Muscle layer of colon (tissue), 2 donors: ENCODE measurements around the gene PIGV.

ENCODE experiments used
- H3K27ac ChIP-seq: one replicate; pipeline ENCODE4 v1.7.0; 2013; ENCODE audit warnings: low read depth, mild to moderate bottlenecking, low read length, moderate library complexity
- H3K27me3 ChIP-seq, 2 donors: one replicate each; pipeline ENCODE4 v1.7.0; 2013; ENCODE audit warnings: low read length in 2 of 2, mild to moderate bottlenecking in 2 of 2; ENCODE audit not compliant: insufficient read depth in 2 of 2, control insufficient read depth in 1 of 2
- H3K36me3 ChIP-seq: one replicate; pipeline ENCODE4 v1.7.0; 2013; ENCODE audit warnings: mild to moderate bottlenecking, low read length; ENCODE audit not compliant: insufficient read depth
- H3K4me1 ChIP-seq: one replicate; pipeline ENCODE4 v1.7.0; 2013; ENCODE audit warnings: mild to moderate bottlenecking, low read length; ENCODE audit not compliant: insufficient read depth
- H3K4me3 ChIP-seq, 2 donors: one replicate each; pipeline ENCODE4 v1.7.0; 2013; ENCODE audit warnings: low read length in 2 of 2, low read depth in 1 of 2, mild to moderate bottlenecking in 1 of 2, moderate library complexity in 1 of 2
- H3K9ac ChIP-seq: one replicate; pipeline ENCODE4 v1.7.0; 2013; ENCODE audit warnings: low read length
- H3K9me3 ChIP-seq: one replicate; pipeline ENCODE4 v1.7.0; 2013; ENCODE audit warnings: mild to moderate bottlenecking, low read length
- donor health status: abdominal sarcoma.
- donor health status: Adenocarcinoma of cecum.

Gene PIGV

DNA sequence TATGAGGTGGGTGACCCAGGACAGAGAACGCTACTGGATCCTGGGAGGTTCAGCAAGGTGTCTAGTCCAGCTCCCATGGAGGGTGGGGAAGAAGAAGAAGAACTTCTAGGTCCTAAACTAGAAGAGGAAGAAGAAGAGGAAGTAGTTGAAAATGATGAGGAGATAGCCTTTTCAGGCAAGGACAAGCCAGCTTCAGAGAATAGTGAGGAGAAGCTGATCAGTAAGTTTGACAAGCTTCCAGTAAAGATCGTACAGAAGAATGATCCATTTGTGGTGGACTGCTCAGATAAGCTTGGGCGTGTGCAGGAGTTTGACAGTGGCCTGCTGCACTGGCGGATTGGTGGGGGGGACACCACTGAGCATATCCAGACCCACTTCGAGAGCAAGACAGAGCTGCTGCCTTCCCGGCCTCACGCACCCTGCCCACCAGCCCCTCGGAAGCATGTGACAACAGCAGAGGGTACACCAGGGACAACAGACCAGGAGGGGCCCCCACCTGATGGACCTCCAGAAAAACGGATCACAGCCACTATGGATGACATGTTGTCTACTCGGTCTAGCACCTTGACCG lies 8.6 kb upstream of the PIGV start:
- Histone ChIP-seq H3K4me3 (no peak overlapping the region), H3K9me3 (no peaks in the 10 kb centered on the region), H3K27me3 (no peaks in the 10 kb centered on the region), H3K9ac (no peak overlapping the region), H3K4me1 (peaks cover 29% of the 10 kb centered on the region), H3K36me3 (peaks cover 59% of the 10 kb centered on the region), H3K27ac (no peak overlapping the region)

DNA sequence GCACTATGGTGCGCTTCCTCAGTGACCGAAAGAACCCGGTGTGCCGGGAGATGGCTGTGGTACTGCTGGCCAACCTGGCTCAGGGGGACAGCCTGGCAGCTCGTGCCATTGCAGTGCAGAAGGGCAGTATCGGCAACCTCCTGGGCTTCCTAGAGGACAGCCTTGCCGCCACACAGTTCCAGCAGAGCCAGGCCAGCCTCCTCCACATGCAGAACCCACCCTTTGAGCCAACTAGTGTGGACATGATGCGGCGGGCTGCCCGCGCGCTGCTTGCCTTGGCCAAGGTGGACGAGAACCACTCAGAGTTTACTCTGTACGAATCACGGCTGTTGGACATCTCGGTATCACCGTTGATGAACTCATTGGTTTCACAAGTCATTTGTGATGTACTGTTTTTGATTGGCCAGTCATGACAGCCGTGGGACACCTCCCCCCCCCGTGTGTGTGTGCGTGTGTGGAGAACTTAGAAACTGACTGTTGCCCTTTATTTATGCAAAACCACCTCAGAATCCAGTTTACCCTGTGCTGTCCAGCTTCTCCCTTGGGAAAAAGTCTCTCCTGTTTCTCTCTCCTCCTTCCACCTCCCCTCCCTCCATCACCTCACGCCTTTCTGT lies 7.3 kb upstream of the PIGV start:
- H3K36me3 ChIP-seq: peaks cover 46% of the 10 kb centered on the region

DNA sequence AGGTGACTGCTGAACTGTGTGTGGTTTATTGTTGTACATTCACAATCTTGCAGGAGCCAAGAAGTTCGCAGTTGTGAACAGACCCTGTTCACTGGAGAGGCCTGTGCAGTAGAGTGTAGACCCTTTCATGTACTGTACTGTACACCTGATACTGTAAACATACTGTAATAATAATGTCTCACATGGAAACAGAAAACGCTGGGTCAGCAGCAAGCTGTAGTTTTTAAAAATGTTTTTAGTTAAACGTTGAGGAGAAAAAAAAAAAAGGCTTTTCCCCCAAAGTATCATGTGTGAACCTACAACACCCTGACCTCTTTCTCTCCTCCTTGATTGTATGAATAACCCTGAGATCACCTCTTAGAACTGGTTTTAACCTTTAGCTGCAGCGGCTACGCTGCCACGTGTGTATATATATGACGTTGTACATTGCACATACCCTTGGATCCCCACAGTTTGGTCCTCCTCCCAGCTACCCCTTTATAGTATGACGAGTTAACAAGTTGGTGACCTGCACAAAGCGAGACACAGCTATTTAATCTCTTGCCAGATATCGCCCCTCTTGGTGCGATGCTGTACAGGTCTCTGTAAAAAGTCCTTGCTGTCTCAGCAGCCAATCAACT lies 6.4 kb upstream of the PIGV start:
- no peak overlapping the region for H3K9ac ChIP-seq
- H3K4me1 ChIP-seq: peaks cover 42% of the 10 kb centered on the region
- H3K27me3 ChIP-seq: no peaks in the 10 kb centered on the region
- H3K4me3 ChIP-seq: no peak overlapping the region
- H3K9me3 ChIP-seq: no peaks in the 10 kb centered on the region
- H3K36me3 ChIP-seq: peaks cover 39% of the 10 kb centered on the region
- no peak overlapping the region for H3K27ac ChIP-seq

More for the DNA sequence above, 7.3 kb upstream of the PIGV start:
- Histone ChIP-seq H3K9ac (no peak overlapping the region), H3K4me1 (peaks cover 38% of the 10 kb centered on the region), H3K27ac (no peak overlapping the region), H3K9me3 (no peaks in the 10 kb centered on the region), H3K27me3 (no peaks in the 10 kb centered on the region), H3K4me3 (no peak overlapping the region)

DNA sequence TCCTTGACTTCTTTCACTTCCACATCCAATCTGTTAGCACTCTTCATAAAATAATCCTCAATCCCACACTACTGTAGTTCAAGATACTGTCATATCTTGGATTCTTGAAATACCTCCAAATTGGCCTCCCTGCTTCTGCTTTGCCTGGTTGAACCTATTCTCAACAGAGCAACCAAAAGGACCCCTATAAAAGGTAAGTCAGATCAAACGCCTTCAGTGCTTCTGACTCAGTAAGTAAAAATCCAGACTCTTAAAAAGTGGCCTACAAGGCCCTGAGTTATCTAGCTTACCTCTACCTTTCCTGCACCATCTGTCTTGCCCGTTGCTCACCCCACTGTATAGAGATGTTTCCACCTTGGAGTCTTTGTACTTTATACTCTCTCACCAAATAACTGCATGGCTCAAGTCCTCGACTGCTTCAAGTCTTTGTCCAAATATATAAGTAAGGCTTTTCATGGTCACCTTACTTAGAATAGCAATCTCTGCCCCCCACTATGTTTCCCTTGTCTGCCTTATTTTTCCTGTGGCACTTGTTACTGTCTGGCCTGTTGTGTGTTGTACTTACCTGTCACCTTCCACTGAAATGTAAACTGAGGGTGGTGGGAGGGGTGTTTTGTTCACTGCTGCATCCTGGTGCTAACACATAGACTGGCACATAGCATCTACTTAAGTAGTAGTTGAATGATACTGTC lies 5.1 kb upstream of the PIGV start:
- H3K9ac ChIP-seq: no peak overlapping the region
- H3K4me3 ChIP-seq: no peak overlapping the region
- H3K27ac ChIP-seq: no peak overlapping the region
- peaks cover 35% of the 10 kb centered on the region for H3K36me3 ChIP-seq
- no peaks in the 10 kb centered on the region for H3K9me3 ChIP-seq
- H3K4me1 ChIP-seq: peaks cover 52% of the 10 kb centered on the region
- H3K27me3 ChIP-seq: no peaks in the 10 kb centered on the region

DNA sequence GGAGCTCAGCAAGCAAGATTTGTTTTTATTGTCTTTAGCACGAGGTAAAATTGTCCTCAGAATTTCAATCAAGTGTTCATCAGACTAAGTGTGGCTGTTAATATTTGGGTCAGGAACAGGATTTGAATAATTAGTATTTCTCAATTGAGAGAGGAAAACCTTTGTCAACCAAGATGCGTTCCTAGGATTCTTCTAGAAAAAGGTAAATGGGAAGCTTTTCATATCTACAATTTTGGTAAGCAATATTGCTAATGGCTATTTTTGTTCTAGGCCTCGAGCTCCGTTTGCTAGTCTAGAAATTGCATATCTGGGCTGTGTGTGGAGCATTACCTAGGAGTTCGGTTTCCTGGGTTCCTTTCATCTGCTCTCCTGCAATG lies 4.1 kb upstream of the PIGV start:
- H3K9ac ChIP-seq: no peak overlapping the region
- peaks cover 28% of the 10 kb centered on the region for H3K36me3 ChIP-seq
- peak overlapping the region; percentile 10 for H3K27ac ChIP-seq
- peaks cover 54% of the 10 kb centered on the region for H3K4me1 ChIP-seq
- H3K27me3 ChIP-seq: no peaks in the 10 kb centered on the region
- no peaks in the 10 kb centered on the region for H3K9me3 ChIP-seq
- H3K4me3 ChIP-seq: no peak overlapping the region

DNA sequence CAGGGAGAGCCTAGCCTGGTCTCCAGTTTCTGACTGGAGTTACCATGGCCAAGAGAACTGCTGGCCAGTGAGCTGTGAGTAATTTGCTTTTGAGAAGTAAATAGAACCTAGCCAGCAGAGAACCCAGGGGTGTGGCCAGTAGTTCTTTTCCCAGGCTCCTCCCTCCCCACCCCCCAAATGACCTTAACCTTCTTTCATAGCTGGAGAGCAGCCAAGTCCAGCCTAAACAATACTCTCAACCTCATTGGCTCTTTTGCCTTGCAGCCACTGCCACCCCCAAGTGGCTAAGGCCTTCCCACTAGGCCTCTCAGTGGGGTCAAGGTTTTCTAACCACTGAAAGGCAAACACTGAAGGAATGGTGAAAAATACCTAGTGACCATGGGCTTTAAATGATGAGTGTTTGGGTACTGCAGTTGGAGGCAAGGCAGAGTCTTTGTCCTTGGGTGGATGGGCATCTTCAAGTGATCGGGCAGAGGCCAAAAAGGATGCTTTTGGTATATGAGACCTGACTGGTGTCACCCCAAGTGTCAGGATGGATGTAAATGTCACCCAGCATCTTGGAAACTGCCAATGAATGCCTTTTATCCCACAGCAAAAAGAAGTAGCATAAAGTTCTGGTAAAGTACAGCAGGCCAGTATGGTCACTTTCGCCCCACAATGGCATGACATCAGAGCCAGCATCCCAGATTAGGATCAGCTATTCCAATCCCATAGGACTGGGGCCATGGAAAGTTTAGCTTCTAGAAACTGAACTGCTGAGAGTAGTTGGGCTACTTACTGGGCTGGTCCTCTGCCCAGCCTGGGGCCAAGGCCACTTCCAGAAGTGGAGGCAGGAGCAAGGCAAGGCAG lies 3.5 kb upstream of the PIGV start:
- no peaks in the 10 kb centered on the region for H3K9me3 ChIP-seq
- no peak overlapping the region for H3K9ac ChIP-seq
- H3K27ac ChIP-seq: peak overlapping the region; percentile 10
- H3K4me1 ChIP-seq: peaks cover 58% of the 10 kb centered on the region
- no peak overlapping the region for H3K4me3 ChIP-seq
- H3K36me3 ChIP-seq: peaks cover 22% of the 10 kb centered on the region
- H3K27me3 ChIP-seq: no peaks in the 10 kb centered on the region

DNA sequence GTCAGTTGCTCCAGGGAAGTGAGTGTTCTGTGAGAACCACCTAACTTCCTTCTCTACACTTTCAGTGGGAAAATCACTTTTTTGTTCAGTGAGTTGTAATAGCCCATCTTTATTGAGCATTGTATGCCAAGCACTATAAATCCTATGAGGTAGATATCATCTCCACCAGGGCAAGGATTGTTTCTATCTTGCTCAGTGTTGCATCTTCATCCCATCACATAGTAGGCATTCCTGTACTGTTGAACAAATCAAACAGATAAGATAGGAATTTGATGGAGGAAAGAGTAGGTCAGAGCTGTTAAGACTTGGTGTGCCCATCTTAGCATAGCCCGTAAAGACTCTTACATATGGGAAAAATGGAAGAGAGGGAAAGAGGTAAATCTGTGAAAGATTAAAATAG lies 2.9 kb upstream of the PIGV start:
- no peaks in the 10 kb centered on the region for H3K27me3 ChIP-seq
- no peak overlapping the region for H3K9ac ChIP-seq
- no peak overlapping the region for H3K27ac ChIP-seq
- H3K9me3 ChIP-seq: no peaks in the 10 kb centered on the region
- peaks cover 16% of the 10 kb centered on the region for H3K36me3 ChIP-seq
- H3K4me1 ChIP-seq: peaks cover 65% of the 10 kb centered on the region
- H3K4me3 ChIP-seq: no peak overlapping the region

DNA sequence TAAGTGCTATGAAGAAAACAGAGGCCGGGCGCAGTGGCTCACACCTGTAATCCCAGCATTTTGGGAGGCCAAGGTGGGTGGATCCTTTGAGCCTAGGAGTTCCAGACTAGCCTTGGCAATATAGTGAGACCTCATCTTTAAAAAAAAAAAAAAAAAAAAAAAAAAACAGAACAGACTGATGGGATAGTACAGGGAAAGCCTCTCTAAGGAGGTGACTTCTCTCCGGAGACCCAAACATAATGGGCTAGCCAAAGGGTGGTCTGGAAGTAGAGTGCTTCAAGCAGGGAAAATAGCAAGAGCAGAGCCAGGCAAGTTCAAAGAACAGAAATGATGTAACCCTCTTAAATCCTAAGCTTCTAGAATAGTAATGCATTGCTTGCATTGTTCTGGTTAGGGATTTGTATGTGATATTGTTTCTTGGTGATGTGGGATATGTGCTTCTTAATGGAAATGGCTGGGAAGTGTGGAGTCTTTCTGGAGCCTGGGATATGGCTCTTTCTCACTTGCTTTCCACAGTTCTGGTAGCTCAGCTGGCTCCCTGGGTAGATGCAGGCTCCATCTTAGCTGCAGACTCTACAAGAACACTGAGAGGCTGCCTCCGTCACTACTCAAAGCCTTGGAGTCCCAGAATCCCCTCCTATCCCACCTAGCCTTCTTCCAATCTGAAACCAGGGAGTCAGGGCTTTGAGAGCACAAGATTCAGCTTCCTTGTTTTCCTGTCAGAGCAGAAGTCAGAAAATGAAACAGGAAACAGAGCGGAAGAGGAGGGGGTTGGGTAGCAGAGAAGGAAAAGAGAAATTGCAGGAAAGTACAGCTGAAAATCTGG lies 1.9 kb upstream of the PIGV start:
- Histone ChIP-seq H3K9ac (no peak overlapping the region), H3K4me3 (peak overlapping the region in 1 of 2 donors; percentile 85), H3K27ac (peak overlapping the region; percentile 98), H3K36me3 (peaks cover 11% of the 10 kb centered on the region), H3K27me3 (no peaks in the 10 kb centered on the region), H3K4me1 (peaks cover 66% of the 10 kb centered on the region), H3K9me3 (no peaks in the 10 kb centered on the region)

DNA sequence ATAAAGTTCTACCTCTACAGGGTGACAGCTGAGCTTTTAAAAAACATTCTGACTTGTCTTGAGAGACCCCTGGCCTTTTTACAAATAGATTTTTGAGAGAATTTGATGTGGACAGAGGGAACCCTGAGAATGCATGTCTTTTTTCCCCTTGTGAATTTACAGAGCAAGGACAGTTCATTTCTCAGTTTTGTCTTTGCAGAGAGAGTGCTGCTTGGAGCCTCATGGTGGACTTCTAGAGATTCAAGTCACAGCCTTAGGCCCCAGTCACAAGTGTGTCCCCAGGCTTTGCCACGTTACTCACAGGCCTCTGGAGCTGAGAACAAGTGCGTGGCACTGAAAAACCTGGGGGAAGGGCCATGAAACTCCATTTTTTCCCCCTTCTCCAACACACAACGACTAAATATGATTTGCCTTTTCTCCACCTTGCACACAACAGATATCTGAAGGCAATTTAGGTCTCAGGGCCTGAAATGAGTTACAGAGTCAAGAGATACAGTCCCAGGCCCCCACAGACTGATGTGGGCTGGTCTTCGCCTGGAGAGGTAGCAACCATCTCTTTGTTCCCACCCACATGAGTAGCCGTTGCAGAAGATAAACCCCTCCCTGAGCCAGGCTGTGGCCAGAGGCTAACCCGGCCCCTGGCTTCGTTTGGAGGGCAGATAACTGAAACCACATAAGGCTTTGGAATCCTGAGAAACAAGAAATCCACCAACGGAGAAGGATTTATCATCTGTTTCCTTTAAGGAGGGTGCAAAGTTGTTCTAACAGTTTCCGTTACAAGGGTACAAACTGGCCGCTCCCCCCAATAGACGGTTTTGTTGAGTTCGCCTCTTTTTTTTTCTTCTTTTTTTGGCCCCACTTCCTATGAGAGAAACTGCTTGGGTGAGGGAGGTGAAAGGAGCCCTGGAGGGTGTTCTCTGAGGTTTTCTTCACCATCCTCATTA lies 1.0 kb upstream of the PIGV start:
- Histone ChIP-seq H3K4me3 (peak overlapping the region; percentile 67 to 85), H3K36me3 (peaks cover 5% of the 10 kb centered on the region), H3K9me3 (no peaks in the 10 kb centered on the region), H3K27me3 (no peaks in the 10 kb centered on the region), H3K4me1 (peaks cover 66% of the 10 kb centered on the region), H3K27ac (peak overlapping the region; percentile 98), H3K9ac (peak overlapping the region; percentile 100)

DNA sequence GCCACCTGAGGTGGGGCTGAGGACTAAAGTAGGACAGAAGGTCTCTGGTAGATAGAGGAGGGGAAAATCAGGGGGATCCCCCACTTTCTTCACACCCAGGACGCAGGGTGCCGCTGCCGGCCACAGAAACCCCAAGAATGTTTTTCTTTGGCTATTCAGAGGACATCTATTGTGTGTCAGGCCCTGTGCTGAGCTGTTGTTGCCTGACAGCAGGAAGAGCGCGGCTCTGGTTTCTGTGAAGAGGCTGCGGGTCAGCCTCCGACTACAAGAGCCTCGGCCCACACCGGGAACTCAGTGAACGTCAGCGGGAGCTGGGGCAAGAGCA lies 407 bp upstream of the PIGV start:
- H3K27me3 ChIP-seq: no peaks in the 10 kb centered on the region
- H3K4me3 ChIP-seq: peak overlapping the region; percentile 67 to 85
- peaks cover 64% of the 10 kb centered on the region for H3K4me1 ChIP-seq
- peaks cover 4% of the 10 kb centered on the region for H3K36me3 ChIP-seq
- peak overlapping the region; percentile 100 for H3K9ac ChIP-seq
- peak overlapping the region; percentile 98 for H3K27ac ChIP-seq
- H3K9me3 ChIP-seq: no peaks in the 10 kb centered on the region
